Spleen (tissue), 7 donors: ENCODE data around the gene ECT2.

ENCODE experiments used
- POLR2A ChIP-seq, 3 donors: fragments of 450-650 bp; IDR thresholded peaks; one replicate each; pipeline ENCODE4 v1.5.1; 2017; ENCODE audit warnings: antibody characterized with exemption in 3 of 3, mild to moderate bottlenecking in 1 of 3
- POLR2AphosphoS5 ChIP-seq, 3 donors: sonication (generic); formaldehyde crosslinking; IDR thresholded peaks; one replicate each; pipeline ENCODE4 v1.5.1; 2017; ENCODE audit warnings: antibody characterized with exemption in 3 of 3
- TF ChIP-seq, protein P1 (sequence below), 11 experiments: fragments of 200-600 bp in 7 of 11; fragments of 450-650 bp in 4 of 11; sonication (generic) in 4 of 11; IDR thresholded peaks in 8 of 11; conservative IDR thresholded peaks in 3 of 11; 1 replicate in 7 of 11; 2 replicates in 4 of 11; pipeline versions ENCODE4 v1.4.0 to v1.8.0; 2016 to 2021; ENCODE audit warnings: antibody characterized with exemption in 11 of 11, inconsistent platforms in 4 of 11, mild to moderate bottlenecking in 1 of 11
- donor health status: DM: no; HTN: no; CAD: no; lungs with moderate emphysema.
- donor health status: DM: no; HTN: no; CAD: no.
- donor health status: DM: no; HTN: no; CAD: no.

DNA sequence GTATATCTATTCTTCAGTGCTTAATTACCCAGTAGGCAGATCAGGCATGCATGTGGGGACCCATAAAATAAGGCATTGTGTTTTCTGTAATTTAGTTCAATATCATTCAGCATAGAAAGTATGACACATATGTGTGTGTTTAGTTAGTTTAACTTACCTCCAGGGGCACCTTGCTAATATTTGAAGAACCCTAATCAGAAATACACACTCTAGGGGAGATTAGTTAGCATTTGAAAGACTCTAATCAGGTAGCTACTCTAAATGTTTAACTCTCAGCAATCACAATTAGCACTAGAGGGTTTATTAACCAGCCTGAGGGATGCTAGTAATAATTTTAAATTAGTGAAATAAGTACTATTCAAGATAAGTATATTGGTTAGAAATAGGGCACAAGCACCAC, 104.5 kb downstream of the ECT2 start:
- TF ChIP-seq, protein P1, sequence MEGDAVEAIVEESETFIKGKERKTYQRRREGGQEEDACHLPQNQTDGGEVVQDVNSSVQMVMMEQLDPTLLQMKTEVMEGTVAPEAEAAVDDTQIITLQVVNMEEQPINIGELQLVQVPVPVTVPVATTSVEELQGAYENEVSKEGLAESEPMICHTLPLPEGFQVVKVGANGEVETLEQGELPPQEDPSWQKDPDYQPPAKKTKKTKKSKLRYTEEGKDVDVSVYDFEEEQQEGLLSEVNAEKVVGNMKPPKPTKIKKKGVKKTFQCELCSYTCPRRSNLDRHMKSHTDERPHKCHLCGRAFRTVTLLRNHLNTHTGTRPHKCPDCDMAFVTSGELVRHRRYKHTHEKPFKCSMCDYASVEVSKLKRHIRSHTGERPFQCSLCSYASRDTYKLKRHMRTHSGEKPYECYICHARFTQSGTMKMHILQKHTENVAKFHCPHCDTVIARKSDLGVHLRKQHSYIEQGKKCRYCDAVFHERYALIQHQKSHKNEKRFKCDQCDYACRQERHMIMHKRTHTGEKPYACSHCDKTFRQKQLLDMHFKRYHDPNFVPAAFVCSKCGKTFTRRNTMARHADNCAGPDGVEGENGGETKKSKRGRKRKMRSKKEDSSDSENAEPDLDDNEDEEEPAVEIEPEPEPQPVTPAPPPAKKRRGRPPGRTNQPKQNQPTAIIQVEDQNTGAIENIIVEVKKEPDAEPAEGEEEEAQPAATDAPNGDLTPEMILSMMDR (IDR thresholded peaks at IDR 0.05 in 8 of 11, conservative IDR thresholded peaks at IDR 0.05 in 3 of 11), result no peak
- no peak for TF ChIP-seq POLR2A (IDR thresholded peaks at IDR 0.05)
- TF ChIP-seq POLR2AphosphoS5 (IDR thresholded peaks at IDR 0.05), result no peak
